ENCODE data around the gene INTS13.
"Not testable (repeated sequence)": the region's sequence is repeated elsewhere in the genome, so short reads cannot be mapped to it uniquely, and the experiment has no call there.

Gene INTS13, protein sequence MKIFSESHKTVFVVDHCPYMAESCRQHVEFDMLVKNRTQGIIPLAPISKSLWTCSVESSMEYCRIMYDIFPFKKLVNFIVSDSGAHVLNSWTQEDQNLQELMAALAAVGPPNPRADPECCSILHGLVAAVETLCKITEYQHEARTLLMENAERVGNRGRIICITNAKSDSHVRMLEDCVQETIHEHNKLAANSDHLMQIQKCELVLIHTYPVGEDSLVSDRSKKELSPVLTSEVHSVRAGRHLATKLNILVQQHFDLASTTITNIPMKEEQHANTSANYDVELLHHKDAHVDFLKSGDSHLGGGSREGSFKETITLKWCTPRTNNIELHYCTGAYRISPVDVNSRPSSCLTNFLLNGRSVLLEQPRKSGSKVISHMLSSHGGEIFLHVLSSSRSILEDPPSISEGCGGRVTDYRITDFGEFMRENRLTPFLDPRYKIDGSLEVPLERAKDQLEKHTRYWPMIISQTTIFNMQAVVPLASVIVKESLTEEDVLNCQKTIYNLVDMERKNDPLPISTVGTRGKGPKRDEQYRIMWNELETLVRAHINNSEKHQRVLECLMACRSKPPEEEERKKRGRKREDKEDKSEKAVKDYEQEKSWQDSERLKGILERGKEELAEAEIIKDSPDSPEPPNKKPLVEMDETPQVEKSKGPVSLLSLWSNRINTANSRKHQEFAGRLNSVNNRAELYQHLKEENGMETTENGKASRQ

DNA sequence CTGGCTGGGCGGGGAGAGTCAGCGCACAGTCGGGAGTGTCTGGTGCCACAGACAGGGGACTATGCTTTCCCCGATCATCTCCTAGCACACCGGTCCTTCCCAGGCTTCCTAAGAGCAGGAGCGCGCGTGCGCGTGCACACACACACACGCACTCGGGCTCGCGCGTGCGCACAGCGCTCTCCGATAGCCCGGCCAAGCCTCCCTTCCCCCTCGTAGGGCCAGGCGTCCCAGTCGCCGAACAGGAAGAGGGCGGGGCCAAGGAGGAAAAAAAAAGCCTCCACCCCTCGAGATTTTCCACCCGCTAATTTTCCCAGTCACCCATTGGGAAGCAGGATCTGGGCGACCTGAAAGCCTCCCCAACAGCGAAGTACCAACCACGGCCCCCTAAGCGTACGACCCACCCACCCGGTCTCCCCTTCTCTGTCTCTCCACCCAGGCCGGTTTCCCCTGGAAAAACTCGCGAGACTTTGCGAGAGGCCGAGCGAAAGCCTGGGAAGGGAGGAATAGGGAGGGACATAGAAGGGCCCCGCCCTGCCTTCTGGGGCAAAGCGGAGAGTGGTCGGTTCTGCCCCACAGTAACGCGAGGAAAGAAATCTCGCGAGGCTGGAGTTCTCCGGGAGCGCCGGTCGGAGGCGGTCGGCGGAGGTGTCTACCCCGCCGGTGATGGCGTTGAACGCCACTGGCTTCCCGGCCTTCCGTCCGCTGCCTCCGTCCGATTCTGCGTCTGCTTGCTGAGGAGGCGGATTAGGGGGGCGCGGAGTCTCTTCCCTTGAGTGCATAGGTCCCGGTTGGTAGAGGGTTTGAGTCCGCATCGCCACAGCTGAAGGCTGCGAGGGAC, at the start of gene INTS13, which contains the start of gene FGFR1OP2:
TSS of gene INTS13 (minus strand) at position 119 of the 838 bp plus-strand sequence. CDS start 1,178 bp downstream, outside the sequence.
TSS of gene FGFR1OP2 (plus strand) at position 608 of the 838 bp plus-strand sequence. CDS start 15,689 bp downstream, outside the sequence.
- peak within 1 kb of the TSS; percentile 95 for H3K4me3 Mint-ChIP-seq
- peak within 1 kb of the TSS; percentile 92 for H3K27ac Mint-ChIP-seq (ENCODE audit: low read depth)
- H3K36me3 Mint-ChIP-seq (ENCODE audit: insufficient read depth), result peaks cover 23% of the 10 kb centered on the region
- peaks cover 75% of the 10 kb centered on the region for H3K4me1 Mint-ChIP-seq
- DNase-seq (ENCODE audit: low spot score in 2 of 2) (peak; percentile 88 to 91), ATAC-seq (replicated peaks; ENCODE audit: extremely low read depth, poor library complexity, severe bottlenecking) (peak; percentile 90)
- no peaks in the 10 kb centered on the region for H3K27me3 Mint-ChIP-seq
- no peaks in the 10 kb centered on the region for H3K9me3 Mint-ChIP-seq

DNA sequence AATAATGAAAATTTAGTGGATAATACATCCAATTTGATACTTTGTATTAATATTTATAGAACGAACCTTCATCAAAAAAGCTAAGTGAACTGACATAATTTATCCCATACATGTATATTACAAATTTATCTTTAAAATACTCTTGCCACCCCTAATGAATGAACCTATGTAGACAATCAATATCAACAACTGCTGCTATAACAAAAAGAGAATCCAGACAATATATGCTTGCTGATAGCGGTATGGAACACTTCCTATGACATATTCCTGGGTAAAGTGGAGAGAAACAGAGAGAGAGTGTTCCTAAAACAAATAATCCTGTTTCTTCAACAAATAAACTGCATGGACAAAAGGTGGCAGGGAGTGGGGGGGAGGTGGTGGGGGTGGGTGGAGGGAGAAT, 45.1 kb upstream of the INTS13 start:
- peaks cover 27% of the 10 kb centered on the region for H3K4me1 Mint-ChIP-seq
- no peak overlapping the region for H3K27ac Mint-ChIP-seq (ENCODE audit: low read depth)
- H3K9me3 Mint-ChIP-seq, result no peaks in the 10 kb centered on the region
- ATAC-seq (replicated peaks; ENCODE audit: extremely low read depth, poor library complexity, severe bottlenecking) (no peak), DNase-seq (ENCODE audit: low spot score in 2 of 2) (no peak)
- H3K4me3 Mint-ChIP-seq, result no peak overlapping the region
- peaks cover 16% of the 10 kb centered on the region for H3K36me3 Mint-ChIP-seq (ENCODE audit: insufficient read depth)
- no peaks in the 10 kb centered on the region for H3K27me3 Mint-ChIP-seq

DNA sequence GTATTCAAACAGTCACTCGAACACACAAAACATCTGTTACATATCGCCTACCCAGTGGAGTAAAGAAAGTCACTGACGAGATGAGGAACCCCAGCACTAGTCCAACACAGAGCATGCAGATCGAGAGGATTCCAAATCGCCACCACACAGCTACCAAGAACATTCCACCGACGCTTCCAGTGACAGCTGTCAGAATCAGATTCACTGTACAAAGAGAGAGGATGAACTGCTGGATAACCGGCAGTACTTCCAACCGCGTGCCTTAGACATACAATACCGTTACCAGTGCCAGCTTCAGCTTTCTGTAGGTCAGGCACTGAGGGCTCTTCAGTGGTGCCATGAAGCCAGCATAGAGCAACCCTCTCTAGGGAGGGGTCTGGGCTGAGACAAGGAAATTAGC, 42.0 kb upstream of the INTS13 start:
- DNase-seq (ENCODE audit: low spot score in 2 of 2) (no peak), ATAC-seq (replicated peaks; ENCODE audit: extremely low read depth, poor library complexity, severe bottlenecking) (no peak)
- H3K4me3 Mint-ChIP-seq, result no peak overlapping the region
- no peaks in the 10 kb centered on the region for H3K27me3 Mint-ChIP-seq
- peaks cover 23% of the 10 kb centered on the region for H3K36me3 Mint-ChIP-seq (ENCODE audit: insufficient read depth)
- H3K4me1 Mint-ChIP-seq, result peaks cover 12% of the 10 kb centered on the region
- peak overlapping the region; percentile 14 for H3K27ac Mint-ChIP-seq (ENCODE audit: low read depth)
- H3K9me3 Mint-ChIP-seq, result no peaks in the 10 kb centered on the region

DNA sequence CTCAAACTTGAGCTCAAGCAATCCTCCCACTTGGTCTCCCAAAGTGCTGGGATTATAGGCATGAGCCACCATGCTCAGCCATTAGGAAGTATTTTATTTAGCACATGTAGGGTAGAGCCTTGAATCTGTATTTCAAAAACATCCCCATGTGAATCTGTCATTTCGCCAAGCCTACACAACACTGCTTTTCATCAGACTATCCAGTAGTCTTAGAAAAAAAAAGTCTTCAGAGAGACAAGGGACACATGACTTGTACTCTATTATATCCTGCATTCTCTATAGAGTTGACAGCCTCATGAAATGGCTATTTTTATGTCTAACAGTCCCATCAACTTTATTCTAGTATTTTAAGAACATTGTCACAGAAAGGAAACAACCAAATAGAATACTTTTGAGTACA, 41.0 kb upstream of the INTS13 start:
- no peaks in the 10 kb centered on the region for H3K9me3 Mint-ChIP-seq
- peaks cover 27% of the 10 kb centered on the region for H3K36me3 Mint-ChIP-seq (ENCODE audit: insufficient read depth)
- H3K4me3 Mint-ChIP-seq, result no peak overlapping the region
- H3K27me3 Mint-ChIP-seq, result no peaks in the 10 kb centered on the region
- H3K4me1 Mint-ChIP-seq, result peaks cover 7% of the 10 kb centered on the region
- peak overlapping the region; percentile 11 for H3K27ac Mint-ChIP-seq (ENCODE audit: low read depth)
- DNase-seq (ENCODE audit: low spot score in 2 of 2), result no peak
- ATAC-seq (replicated peaks; ENCODE audit: extremely low read depth, poor library complexity, severe bottlenecking), result no peak

DNA sequence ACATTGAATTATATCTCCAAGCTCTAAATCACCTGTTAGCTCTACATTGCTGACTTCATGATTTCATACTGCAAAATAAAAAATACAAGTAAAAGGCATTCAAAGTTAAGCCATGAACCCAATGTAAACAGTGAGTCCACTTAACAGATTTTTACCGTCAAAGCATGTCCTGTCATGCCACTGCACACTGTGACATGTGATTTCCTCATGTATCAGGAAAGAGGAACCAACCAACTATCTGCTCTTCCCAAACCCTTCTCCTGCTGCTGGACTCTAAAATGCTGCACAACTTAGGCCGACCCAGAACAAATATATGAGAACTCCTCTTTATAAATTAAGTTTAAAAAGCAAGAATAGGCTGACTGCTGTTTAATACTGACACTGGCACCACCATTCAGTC, 38.9 kb upstream of the INTS13 start:
- no peak for DNase-seq (ENCODE audit: low spot score in 2 of 2)
- H3K27ac Mint-ChIP-seq (ENCODE audit: low read depth), result no peak overlapping the region
- peaks cover 11% of the 10 kb centered on the region for H3K4me1 Mint-ChIP-seq
- ATAC-seq (replicated peaks; ENCODE audit: extremely low read depth, poor library complexity, severe bottlenecking), result no peak
- no peaks in the 10 kb centered on the region for H3K27me3 Mint-ChIP-seq
- H3K36me3 Mint-ChIP-seq (ENCODE audit: insufficient read depth), result peaks cover 23% of the 10 kb centered on the region
- H3K9me3 Mint-ChIP-seq, result no peaks in the 10 kb centered on the region
- no peak overlapping the region for H3K4me3 Mint-ChIP-seq

DNA sequence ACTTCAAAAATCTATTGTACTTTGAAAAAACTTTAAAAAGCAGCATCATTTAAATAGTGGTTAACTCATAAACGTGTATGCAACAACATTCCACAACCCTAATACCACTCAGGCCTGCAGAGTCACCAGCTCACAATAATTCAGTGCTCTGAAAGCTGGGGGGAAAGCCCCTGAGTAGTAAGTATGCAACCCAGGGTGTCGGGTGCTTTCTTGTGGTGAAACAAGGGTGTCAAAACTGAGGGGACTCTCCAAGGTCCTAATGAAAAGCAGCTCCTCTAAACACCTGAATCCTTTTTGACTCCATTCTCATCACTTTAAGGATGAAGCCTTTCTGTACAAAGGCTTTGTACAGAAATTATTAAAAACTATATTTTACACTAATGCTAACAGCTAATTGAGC, 34.2 kb upstream of the INTS13 start:
- H3K4me1 Mint-ChIP-seq, result peaks cover 24% of the 10 kb centered on the region
- no peak overlapping the region for H3K4me3 Mint-ChIP-seq
- peaks cover 25% of the 10 kb centered on the region for H3K36me3 Mint-ChIP-seq (ENCODE audit: insufficient read depth)
- peak; percentile 99 for ATAC-seq (replicated peaks; ENCODE audit: extremely low read depth, poor library complexity, severe bottlenecking)
- DNase-seq (ENCODE audit: low spot score in 2 of 2), result peak; percentile 35 to 56
- H3K9me3 Mint-ChIP-seq, result no peaks in the 10 kb centered on the region
- peak overlapping the region; percentile 49 for H3K27ac Mint-ChIP-seq (ENCODE audit: low read depth)
- no peaks in the 10 kb centered on the region for H3K27me3 Mint-ChIP-seq

DNA sequence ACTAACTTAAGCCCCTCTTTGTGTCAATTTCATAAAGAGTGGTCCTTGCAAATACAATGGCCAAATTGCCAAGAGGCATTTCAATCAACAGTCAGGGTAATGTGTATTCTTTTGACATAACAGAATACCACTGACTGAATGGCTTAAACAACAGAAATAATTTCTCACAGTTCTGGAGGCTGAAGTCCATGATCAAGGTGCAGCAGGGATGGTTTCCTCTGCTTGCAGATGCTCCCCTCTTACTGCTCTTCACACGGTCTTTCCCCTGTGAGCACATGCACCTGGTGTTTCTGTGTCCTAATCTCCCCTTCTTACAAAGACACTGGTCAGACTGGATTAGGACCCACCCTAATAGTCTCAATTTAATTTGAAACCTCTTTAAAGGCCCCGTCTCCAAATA, 32.4 kb upstream of the INTS13 start:
- ATAC-seq (replicated peaks; ENCODE audit: extremely low read depth, poor library complexity, severe bottlenecking) (no peak), DNase-seq (ENCODE audit: low spot score in 2 of 2) (no peak)
- H3K27ac Mint-ChIP-seq (ENCODE audit: low read depth), result peak overlapping the region; percentile 49
- H3K4me3 Mint-ChIP-seq, result no peak overlapping the region
- H3K9me3 Mint-ChIP-seq, result no peaks in the 10 kb centered on the region
- H3K27me3 Mint-ChIP-seq, result no peaks in the 10 kb centered on the region
- peaks cover 24% of the 10 kb centered on the region for H3K4me1 Mint-ChIP-seq
- peaks cover 21% of the 10 kb centered on the region for H3K36me3 Mint-ChIP-seq (ENCODE audit: insufficient read depth)

DNA sequence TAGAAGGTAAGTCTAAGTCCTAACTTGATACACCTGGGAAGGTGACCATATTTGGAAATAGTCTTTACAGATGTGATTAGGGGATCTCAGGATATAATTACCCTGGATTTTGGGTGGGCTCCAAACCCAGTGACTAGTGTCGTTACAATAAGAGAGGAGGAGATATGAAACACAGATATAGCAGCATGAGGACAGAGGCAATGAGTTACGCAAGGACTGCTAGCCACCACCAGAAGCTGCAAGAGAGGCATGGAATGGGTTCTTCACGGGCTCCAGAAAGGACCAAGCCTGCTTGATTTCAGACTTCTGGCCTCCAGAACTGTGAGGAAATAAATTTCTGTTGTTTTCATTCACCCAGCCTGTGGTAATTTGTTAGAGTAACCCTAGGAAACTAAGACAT, 29.1 kb upstream of the INTS13 start:
- ATAC-seq (replicated peaks; ENCODE audit: extremely low read depth, poor library complexity, severe bottlenecking) (no peak), DNase-seq (ENCODE audit: low spot score in 2 of 2) (no peak)
- H3K27me3 Mint-ChIP-seq, result no peaks in the 10 kb centered on the region
- no peaks in the 10 kb centered on the region for H3K9me3 Mint-ChIP-seq
- H3K4me1 Mint-ChIP-seq, result peaks cover 22% of the 10 kb centered on the region
- H3K36me3 Mint-ChIP-seq (ENCODE audit: insufficient read depth), result peaks cover 32% of the 10 kb centered on the region
- H3K27ac Mint-ChIP-seq (ENCODE audit: low read depth), result no peak overlapping the region
- no peak overlapping the region for H3K4me3 Mint-ChIP-seq

DNA sequence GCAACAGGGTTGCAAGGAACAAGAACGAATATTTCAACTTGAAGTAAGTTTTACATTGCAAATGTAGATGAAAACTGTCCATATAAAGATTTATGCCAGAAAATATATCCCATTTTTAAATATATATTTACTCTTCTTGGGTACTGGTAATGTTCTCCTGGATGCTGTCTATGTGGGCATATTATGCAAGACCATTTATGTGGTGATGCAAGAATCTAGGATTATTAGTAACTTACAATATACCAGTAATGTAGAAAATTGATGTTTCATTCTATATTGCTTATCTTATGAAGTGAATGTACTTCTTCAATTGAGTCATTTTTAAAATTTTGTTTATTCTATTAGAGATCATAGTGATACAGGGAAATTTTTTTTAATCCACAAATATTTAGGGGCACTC, 25.6 kb upstream of the INTS13 start:
- Mint-ChIP-seq H3K4me3 (no peak overlapping the region), H3K36me3 (ENCODE audit: insufficient read depth) (peaks cover 36% of the 10 kb centered on the region), H3K9me3 (no peaks in the 10 kb centered on the region), H3K27ac (ENCODE audit: low read depth) (no peak overlapping the region), H3K27me3 (no peaks in the 10 kb centered on the region), H3K4me1 (peaks cover 8% of the 10 kb centered on the region)
- ATAC-seq (replicated peaks; ENCODE audit: extremely low read depth, poor library complexity, severe bottlenecking) (no peak), DNase-seq (ENCODE audit: low spot score in 2 of 2) (no peak)

DNA sequence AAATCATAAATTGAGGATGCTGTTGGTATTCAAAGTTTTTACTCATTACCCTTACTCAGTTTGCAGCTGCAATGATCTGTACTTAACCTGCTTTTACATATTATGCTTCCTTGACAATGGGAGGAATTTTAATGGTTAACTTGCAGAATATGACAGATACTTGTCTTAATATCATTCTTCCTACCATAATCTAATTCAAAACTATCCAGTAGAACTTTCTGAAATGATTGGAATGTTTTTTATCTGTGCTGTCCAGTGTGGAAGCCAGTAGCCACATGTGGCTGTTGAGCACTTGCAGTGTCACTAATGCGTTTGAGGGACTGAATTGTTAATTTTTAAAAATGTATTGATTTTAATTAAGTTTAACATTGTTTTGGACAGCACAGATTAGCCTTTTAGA, 24.0 kb upstream of the INTS13 start:
- Mint-ChIP-seq H3K27me3 (no peaks in the 10 kb centered on the region), H3K4me3 (no peak overlapping the region), H3K9me3 (no peaks in the 10 kb centered on the region), H3K36me3 (ENCODE audit: insufficient read depth) (peaks cover 44% of the 10 kb centered on the region), H3K27ac (ENCODE audit: low read depth) (peak overlapping the region; percentile 68), H3K4me1 (peaks cover 5% of the 10 kb centered on the region)
- no peak for ATAC-seq (replicated peaks; ENCODE audit: extremely low read depth, poor library complexity, severe bottlenecking)
- no peak for DNase-seq (ENCODE audit: low spot score in 2 of 2)

DNA sequence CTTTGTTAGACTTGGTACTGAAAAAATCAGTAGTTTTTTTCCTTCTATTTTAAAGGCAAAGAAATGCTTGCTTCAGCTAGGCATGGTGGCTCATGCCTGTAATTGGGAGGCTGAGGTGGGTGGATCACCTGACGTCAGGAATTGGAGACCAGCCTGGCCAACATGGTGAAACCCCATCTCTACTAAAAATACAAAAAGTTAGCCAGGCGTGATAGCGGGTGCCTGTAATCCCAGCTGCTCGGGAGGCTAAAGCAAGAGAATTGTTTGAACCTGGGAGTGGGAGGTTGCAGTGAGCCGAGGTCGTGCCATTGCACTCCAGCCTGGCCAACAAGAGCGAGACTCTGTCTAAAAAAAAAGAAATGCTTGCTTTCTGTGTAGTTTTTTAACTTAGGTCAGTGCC, 23.6 kb upstream of the INTS13 start:
- H3K4me3 Mint-ChIP-seq; ATAC-seq (replicated peaks; ENCODE audit: extremely low read depth, poor library complexity, severe bottlenecking); H3K9me3 Mint-ChIP-seq; H3K27me3 Mint-ChIP-seq; DNase-seq (ENCODE audit: low spot score in 2 of 2); H3K27ac Mint-ChIP-seq (ENCODE audit: low read depth); H3K4me1 Mint-ChIP-seq: not testable (repeated sequence)
- peaks cover 48% of the 10 kb centered on the region for H3K36me3 Mint-ChIP-seq (ENCODE audit: insufficient read depth)

DNA sequence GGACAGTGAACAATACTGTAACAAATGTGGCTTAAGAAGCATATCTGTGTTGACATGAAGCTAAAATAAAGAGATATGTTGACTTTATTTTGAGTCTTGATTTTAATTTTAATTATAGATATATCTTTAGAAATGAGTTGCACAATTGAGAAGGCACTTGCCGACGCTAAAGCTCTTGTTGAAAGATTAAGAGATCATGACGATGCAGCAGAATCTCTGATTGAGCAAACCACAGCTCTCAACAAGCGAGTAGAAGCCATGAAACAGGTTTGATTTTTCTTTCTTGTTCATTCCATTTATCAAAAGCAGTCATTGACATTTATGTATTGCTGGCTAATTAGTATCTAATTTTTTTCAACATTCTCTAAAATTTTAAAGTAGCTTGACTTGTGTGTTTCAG, 16.2 kb upstream of the INTS13 start:
- no peaks in the 10 kb centered on the region for H3K27me3 Mint-ChIP-seq
- DNase-seq (ENCODE audit: low spot score in 2 of 2) (no peak), ATAC-seq (replicated peaks; ENCODE audit: extremely low read depth, poor library complexity, severe bottlenecking) (no peak)
- H3K4me1 Mint-ChIP-seq, result peaks cover 33% of the 10 kb centered on the region
- H3K27ac Mint-ChIP-seq (ENCODE audit: low read depth), result peak overlapping the region; percentile 49
- H3K36me3 Mint-ChIP-seq (ENCODE audit: insufficient read depth), result peaks cover 35% of the 10 kb centered on the region
- no peak overlapping the region for H3K4me3 Mint-ChIP-seq
- H3K9me3 Mint-ChIP-seq, result no peaks in the 10 kb centered on the region
